Erythroblast (primary cell): ENCODE data around the gene TMEM179.

ENCODE experiments used
- GATA1 ChIP-seq: IDR thresholded peaks from 2 replicates; pipeline ENCODE4 v1.6.1; 2011; ENCODE audit warnings: low read depth, mild to moderate bottlenecking, control low read depth, low read length, moderate library complexity
- POLR2A ChIP-seq: IDR thresholded peaks from 2 replicates; pipeline ENCODE4 v1.6.1; 2011; ENCODE audit warnings: mild to moderate bottlenecking, low read length

DNA sequence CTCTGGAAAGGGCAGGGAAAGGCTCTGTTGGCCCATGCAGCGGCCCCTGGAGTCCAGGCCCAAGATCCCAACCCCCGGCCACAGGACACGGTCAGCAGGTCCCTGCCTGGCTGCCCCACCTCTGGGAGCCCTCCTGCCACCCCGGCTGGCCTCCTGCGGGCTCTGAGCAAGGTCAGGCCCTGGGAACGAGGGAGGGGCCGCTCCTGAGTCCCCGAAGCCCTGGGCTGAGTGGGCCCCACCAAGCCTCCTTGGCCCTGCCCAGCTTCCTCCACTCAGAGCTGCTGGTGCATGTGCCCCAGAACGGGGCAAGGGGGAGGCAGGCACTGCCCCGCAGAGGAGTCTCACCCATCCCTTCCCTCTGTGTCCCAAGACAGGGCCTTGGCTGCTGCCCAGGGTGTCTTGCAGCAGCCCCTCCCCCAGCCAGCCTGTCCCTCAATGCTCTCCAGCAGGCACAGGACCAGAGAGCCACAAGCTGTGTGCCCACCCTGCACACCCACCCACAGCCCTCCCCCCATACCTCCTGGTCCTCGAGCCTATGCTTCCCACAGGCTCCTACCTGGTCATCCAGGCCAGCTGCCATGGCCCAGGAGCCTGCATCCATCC lies 32.4 kb downstream of the TMEM179 start:
- TF ChIP-seq POLR2A (no peak), GATA1 (no peak)
